HG03159 (cell line): ENCODE results near the gene RAB6D.
"Not testable (repeated sequence)": the region's sequence is repeated elsewhere in the genome, so short reads cannot be mapped to it uniquely, and the experiment has no call there.

Experiments
- ATAC-seq: cut with Tn5 transposase; IDR thresholded peaks from one replicate; pipeline ENCODE4 v1.9.1; 2021; ENCODE audit warnings: mild to moderate bottlenecking, moderate library complexity; ENCODE audit not compliant: unreplicated experiment

The RAB6D gene

DNA sequence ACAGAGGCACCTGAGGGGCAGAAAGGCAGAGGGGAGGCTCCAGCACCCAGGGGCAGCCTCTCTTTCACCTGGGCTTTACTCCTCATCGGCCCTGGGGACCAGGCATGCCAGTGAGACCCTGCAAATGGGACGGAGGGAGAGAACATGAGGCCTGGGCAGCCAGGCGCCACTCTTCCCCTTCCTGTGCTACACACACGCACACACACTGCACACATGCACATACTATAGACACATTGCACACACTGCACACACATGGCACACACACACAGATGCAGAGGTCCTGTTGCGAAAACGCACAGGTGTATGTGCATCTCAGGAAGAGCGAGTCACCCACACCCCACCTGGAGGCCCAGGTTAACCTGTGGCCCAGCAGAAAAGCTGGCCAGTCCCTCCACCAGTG, 3.4 kb upstream of the RAB6D start:
- no peak for ATAC-seq

DNA sequence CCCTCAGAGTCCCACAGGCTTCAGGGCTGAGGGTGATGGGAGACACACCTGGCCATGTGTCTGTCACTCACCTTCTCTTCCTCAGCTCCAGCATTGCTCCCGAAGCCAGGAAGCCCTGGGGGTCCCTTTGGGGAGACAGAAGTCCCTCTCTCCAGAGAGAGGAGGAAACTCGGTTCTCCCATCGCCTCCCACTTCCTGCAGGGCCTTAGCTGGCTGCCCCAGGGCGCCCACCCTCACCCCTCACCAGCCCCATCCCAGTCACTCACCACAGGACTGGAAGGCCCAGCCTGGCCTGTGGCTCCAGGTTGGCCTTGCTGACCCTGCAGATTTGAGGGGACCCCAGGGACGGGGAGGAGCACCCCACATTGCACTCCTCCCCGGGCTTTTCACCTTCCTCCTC, 2.7 kb upstream of the RAB6D start:
- no peak for ATAC-seq

DNA sequence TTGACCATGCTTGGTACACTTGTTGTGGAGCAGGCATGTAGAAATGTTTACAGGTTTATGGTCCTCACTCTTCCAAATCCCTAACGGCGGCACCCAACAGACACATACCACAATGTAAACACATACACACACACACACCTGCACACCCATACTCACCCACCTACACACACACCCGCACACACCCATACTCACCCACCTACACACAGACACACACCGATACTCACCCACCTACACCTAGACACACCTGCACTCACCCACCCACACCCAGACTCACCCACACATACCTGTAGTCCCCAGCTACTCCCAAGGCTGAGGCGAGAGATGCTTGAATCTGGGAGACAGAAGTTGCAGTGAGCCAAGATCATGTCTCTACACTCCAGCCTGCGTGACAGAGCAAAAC, 1.5 kb upstream of the RAB6D start:
- no peak for ATAC-seq

GRCh38 chr2:131363213-131363612, 755 bp downstream of the RAB6D start:
- not testable (repeated sequence) for ATAC-seq

- ATAC-seq: not testable (repeated sequence)
Observed at GRCh38 chr2:131361773-131362172, 2.2 kb downstream of the RAB6D start.

- ATAC-seq: not testable (repeated sequence)
Observed at GRCh38 chr2:131353167-131353697, 10.7 kb downstream of the RAB6D start.

DNA sequence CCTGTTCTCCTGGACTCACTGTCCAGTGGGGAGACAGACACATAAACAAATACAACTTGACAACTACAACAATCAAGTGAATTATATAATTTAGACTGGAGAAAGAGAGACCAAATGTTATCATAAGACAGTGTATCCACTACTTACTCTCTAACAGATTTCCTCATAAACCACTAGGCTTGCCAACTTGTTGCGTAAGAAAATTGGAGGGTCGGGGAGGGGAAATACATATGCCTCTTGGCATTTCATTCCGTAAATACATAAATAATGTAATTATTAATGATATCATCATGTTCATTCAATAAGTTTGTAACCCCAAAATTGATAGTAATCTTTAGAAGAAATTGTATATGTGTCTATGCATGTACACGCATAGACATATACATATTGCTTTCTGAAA, 14.9 kb downstream of the RAB6D start:
- ATAC-seq: no peak

- ATAC-seq: not testable (repeated sequence)
Observed at GRCh38 chr2:131347035-131347434, 16.9 kb downstream of the RAB6D start.

DNA sequence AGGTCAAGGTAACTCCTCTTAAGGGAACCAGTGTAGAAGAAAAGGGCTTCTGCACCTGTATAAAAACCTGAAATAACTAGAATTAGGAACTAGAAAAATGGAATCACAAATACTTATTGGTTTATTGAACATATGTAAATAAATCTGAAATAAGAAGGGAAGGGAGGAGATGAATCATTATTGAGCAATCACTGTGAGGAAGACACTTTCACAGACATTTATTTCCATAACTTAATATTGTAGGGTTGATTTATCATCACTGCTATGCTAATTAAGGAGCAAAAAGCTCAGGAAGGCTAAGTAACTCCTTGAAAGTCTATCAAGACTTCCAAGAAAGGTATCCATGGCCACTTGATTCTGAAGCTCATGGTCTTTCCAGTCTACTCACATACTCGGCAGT, 24.7 kb downstream of the RAB6D start:
- ATAC-seq: not testable (repeated sequence)

GRCh38 chr2:131335319-131335718, 28.6 kb downstream of the RAB6D start:
- not testable (repeated sequence) for ATAC-seq

DNA sequence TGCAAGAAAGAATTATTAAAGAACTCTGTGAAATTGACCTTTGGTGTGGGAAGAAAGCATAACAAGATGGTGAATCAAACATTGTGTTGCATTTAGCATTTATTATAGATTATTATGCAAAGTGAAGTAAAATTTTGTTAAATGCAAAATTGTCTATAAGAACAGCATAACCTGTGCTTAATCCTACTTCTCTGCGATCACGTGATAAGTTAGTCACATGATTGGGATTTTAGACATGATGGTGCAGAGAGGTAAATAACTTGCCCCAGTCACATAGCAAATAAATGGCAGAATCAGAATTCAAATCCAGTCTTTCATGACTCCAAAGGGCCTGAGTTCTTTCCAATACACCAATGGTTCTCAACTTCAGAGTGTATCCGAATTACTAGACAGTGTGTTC, 31.3 kb downstream of the RAB6D start:
- not testable (repeated sequence) for ATAC-seq

DNA sequence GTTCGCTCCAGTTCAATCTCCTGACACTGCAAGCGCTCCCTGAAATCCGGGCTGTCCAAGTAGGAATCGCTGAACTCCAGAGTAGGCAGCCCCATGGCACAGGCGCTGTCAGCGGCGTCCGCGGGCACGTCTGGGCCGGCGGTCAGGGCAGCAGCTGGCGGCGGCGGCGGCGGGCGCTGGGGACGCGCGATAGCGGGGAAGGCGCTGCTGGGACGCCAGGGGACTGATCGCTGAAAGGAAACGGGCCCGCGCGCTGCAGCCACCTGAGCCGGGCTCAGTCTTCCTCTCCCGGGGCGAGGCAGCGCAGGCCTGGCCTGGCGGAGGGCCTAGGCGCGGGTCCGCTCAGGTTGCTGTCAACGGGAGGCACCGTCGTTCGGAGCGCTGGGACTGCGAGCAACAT, 33.0 kb downstream of the RAB6D start:
- ATAC-seq: not testable (repeated sequence)

DNA sequence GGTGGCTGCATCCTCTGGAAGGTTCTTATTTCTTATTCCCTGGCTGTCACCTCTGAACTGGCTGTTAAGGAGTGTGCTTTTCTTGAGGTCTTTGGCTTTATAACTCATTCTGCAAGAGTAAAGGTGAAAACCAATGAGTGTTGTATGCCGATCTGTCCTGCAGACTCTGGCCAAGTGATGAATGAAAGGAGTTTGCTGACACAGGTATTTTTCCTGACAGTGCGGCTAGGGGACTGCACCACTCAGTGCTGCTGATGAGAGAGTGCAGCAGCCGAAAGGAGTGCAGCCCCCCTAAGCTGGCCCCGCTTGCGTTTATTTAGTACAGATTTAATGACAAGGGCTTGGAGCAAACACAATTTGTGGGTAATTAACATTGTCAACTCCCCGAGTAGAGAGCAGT, 41.8 kb downstream of the RAB6D start:
- ATAC-seq: no peak

DNA sequence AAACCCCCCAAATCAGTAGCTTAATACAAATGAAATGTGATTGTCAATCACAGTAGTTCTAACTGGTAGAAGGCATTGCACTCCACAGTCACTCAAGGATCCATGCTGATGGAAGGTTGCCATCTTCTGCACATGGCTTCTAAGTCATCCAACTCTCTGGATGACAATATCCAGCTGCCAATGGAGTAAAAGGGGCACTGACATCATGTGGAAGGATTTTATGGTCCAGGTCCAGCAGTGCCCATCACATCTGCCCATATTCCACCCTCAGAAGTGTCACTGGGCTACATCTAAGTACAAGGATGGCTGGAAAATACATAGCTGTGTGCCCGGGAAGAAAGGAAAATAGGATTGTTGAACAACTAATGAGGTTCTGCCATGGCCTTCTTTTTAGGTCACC, 42.6 kb downstream of the RAB6D start:
- ATAC-seq: not testable (repeated sequence)

GRCh38 chr2:131311001-131311400, 53.0 kb downstream of the RAB6D start:
- ATAC-seq: not testable (repeated sequence)
